ENCODE results near the gene ARPC4.

GRCh38 chr3:9817436-9817835 is 24.6 kb downstream of the ARPC4 start:
- TF ChIP-seq CTCF (IDR thresholded peaks at IDR 0.05; ENCODE audit: insufficient read depth, low read length) = no peak
- TF ChIP-seq POLR2AphosphoS5 (IDR thresholded peaks at IDR 0.05; ENCODE audit: low read depth) = no peak

Measured in HL-60 (cell line).